NCI-H748 (cell line): Measurements from ENCODE around the gene GBGT1.

Experiments
- DNase-seq: peaks from one replicate; lab custom pipeline; 2025; ENCODE audit not compliant: unreplicated experiment; lab: John Stamatoyannopoulos, UW

The GBGT1 gene

GRCh38 chr9:133166392-133166791, 2.7 kb upstream of the GBGT1 start:
- DNase-seq: no peak

- DNase-seq: no peak
Measured at GRCh38 chr9:133165452-133165730, 1.7 kb upstream of the GBGT1 start.

GRCh38 chr9:133164191-133164590, 477 bp upstream of the GBGT1 start:
- DNase-seq: no peak

GRCh38 chr9:133162861-133163503, 732 bp downstream of the GBGT1 start:
- DNase-seq: peak; percentile 23

GRCh38 chr9:133161547-133161950, 2.2 kb downstream of the GBGT1 start:
- no peak for DNase-seq

- peak; percentile 64 for DNase-seq
Measured at GRCh38 chr9:133160742-133161546, 2.8 kb downstream of the GBGT1 start.

GRCh38 chr9:133158695-133159094, 5.0 kb downstream of the GBGT1 start:
- no peak for DNase-seq

- DNase-seq: no peak
Measured at GRCh38 chr9:133155156-133155555, 8.6 kb downstream of the GBGT1 start.

- DNase-seq: no peak
Measured at GRCh38 chr9:133154097-133154989, 9.4 kb downstream of the GBGT1 start.

- DNase-seq: no peak
Measured at GRCh38 chr9:133153227-133154096, 10.3 kb downstream of the GBGT1 start.

- no peak for DNase-seq
Measured at GRCh38 chr9:133151601-133152525, 11.9 kb downstream of the GBGT1 start.

GRCh38 chr9:133151041-133151440, 12.7 kb downstream of the GBGT1 start:
- no peak for DNase-seq

- peak; percentile 95 for DNase-seq
Measured at GRCh38 chr9:133149130-133150015, 14.3 kb downstream of the GBGT1 start.

- DNase-seq: peak; percentile 75
Measured at GRCh38 chr9:133148199-133149129, 15.2 kb downstream of the GBGT1 start.

GRCh38 chr9:133147412-133148198, 16.1 kb downstream of the GBGT1 start:
- peak; percentile 84 for DNase-seq

GRCh38 chr9:133146746-133147411, 16.8 kb downstream of the GBGT1 start:
- no peak for DNase-seq
